ENCODE measurements around the gene ZNF658. TPM values are rescaled to one million over a fixed set of nuclear protein-coding genes. Genes with fewer than 3 reads are reported as not detected.
"Not testable (repeated sequence)": the region's sequence is repeated elsewhere in the genome, so short reads cannot be mapped to it uniquely, and the experiment has no call there.

ZNF658 gene
- total RNA-seq = 1 to 10 TPM; 2.1 to 2.8 TPM

- DNase-seq (peak; percentile 81), ATAC-seq (peak; percentile 94)
- CTCF ChIA-PET; intact Hi-C loops (cut with DNase I, micrococcal nuclease); H3K27me3 Mint-ChIP-seq; H3K4me1 Mint-ChIP-seq; H3K9me3 Mint-ChIP-seq (ENCODE audit: low read depth); H3K36me3 Mint-ChIP-seq (ENCODE audit: low read depth); POLR2A ChIA-PET: not testable (repeated sequence)
- Mint-ChIP-seq H3K27ac (peak within 1 kb of the TSS; percentile 79), H3K4me3 (peak within 1 kb of the TSS; percentile 83)
These were observed at the start of gene ZNF658 for GRCh38 chr9:66900490-66901131. Gene ZNF658, plus strand, starts transcription at chr9:66900725. Its CDS starts 2,837 bp downstream, at chr9:66903562.

GRCh38 chr9:66861732-66862131 is 38.8 kb upstream of the ZNF658 start:
- H3K4me1 Mint-ChIP-seq; H3K27ac Mint-ChIP-seq; DNase-seq; H3K9me3 Mint-ChIP-seq (ENCODE audit: low read depth); POLR2A ChIA-PET; ATAC-seq; CTCF ChIA-PET; intact Hi-C loops (cut with DNase I, micrococcal nuclease); H3K27me3 Mint-ChIP-seq; H3K4me3 Mint-ChIP-seq; H3K36me3 Mint-ChIP-seq (ENCODE audit: low read depth): not testable (repeated sequence)

GRCh38 chr9:66868660-66869059 is 31.9 kb upstream of the ZNF658 start:
- H3K9me3 Mint-ChIP-seq (ENCODE audit: low read depth); H3K27me3 Mint-ChIP-seq; H3K36me3 Mint-ChIP-seq (ENCODE audit: low read depth); H3K4me3 Mint-ChIP-seq; CTCF ChIA-PET; intact Hi-C loops (cut with DNase I, micrococcal nuclease); H3K27ac Mint-ChIP-seq; H3K4me1 Mint-ChIP-seq; ATAC-seq; POLR2A ChIA-PET; DNase-seq: not testable (repeated sequence)

GRCh38 chr9:66880605-66881004 is 19.9 kb upstream of the ZNF658 start:
- DNase-seq; H3K27me3 Mint-ChIP-seq; H3K36me3 Mint-ChIP-seq (ENCODE audit: low read depth); ATAC-seq; H3K9me3 Mint-ChIP-seq (ENCODE audit: low read depth); H3K4me3 Mint-ChIP-seq; CTCF ChIA-PET; H3K4me1 Mint-ChIP-seq; intact Hi-C loops (cut with DNase I, micrococcal nuclease); H3K27ac Mint-ChIP-seq; POLR2A ChIA-PET: not testable (repeated sequence)

- POLR2A ChIA-PET; H3K4me3 Mint-ChIP-seq; H3K9me3 Mint-ChIP-seq (ENCODE audit: low read depth); DNase-seq; H3K27me3 Mint-ChIP-seq; intact Hi-C loops (cut with DNase I, micrococcal nuclease); H3K36me3 Mint-ChIP-seq (ENCODE audit: low read depth); ATAC-seq; CTCF ChIA-PET; H3K27ac Mint-ChIP-seq; H3K4me1 Mint-ChIP-seq: not testable (repeated sequence)
These were observed 18.7 kb upstream of the ZNF658 start for GRCh38 chr9:66881847-66882246.

- H3K27me3 Mint-ChIP-seq; H3K4me3 Mint-ChIP-seq; DNase-seq; H3K4me1 Mint-ChIP-seq; intact Hi-C loops (cut with DNase I, micrococcal nuclease); H3K36me3 Mint-ChIP-seq (ENCODE audit: low read depth); CTCF ChIA-PET; H3K27ac Mint-ChIP-seq; H3K9me3 Mint-ChIP-seq (ENCODE audit: low read depth); POLR2A ChIA-PET; ATAC-seq: not testable (repeated sequence)
These were observed 10.2 kb upstream of the ZNF658 start for GRCh38 chr9:66890334-66890733.

GRCh38 chr9:66901141-66901540 is 616 bp downstream of the ZNF658 start:
- H3K36me3 Mint-ChIP-seq (ENCODE audit: low read depth); intact Hi-C loops (cut with DNase I, micrococcal nuclease); DNase-seq; POLR2A ChIA-PET; ATAC-seq; H3K27ac Mint-ChIP-seq; H3K4me1 Mint-ChIP-seq; H3K27me3 Mint-ChIP-seq; H3K9me3 Mint-ChIP-seq (ENCODE audit: low read depth); CTCF ChIA-PET: not testable (repeated sequence)
- H3K4me3 Mint-ChIP-seq = peak overlapping the region; percentile 83

- intact Hi-C loops (cut with DNase I, micrococcal nuclease); H3K27me3 Mint-ChIP-seq; H3K4me3 Mint-ChIP-seq; H3K27ac Mint-ChIP-seq; H3K4me1 Mint-ChIP-seq; CTCF ChIA-PET; H3K9me3 Mint-ChIP-seq (ENCODE audit: low read depth); DNase-seq; POLR2A ChIA-PET; ATAC-seq: not testable (repeated sequence)
- peaks cover 16% of the 10 kb centered on the region for H3K36me3 Mint-ChIP-seq (ENCODE audit: low read depth)
These were observed 9.0 kb downstream of the ZNF658 start for GRCh38 chr9:66909560-66909959.

- H3K36me3 Mint-ChIP-seq (ENCODE audit: low read depth); DNase-seq; ATAC-seq; H3K27ac Mint-ChIP-seq; H3K4me1 Mint-ChIP-seq; POLR2A ChIA-PET; H3K27me3 Mint-ChIP-seq; H3K4me3 Mint-ChIP-seq; H3K9me3 Mint-ChIP-seq (ENCODE audit: low read depth); intact Hi-C loops (cut with DNase I, micrococcal nuclease); CTCF ChIA-PET: not testable (repeated sequence)
These were observed 19.5 kb downstream of the ZNF658 start for GRCh38 chr9:66920072-66920471.

- POLR2A ChIA-PET; CTCF ChIA-PET; H3K9me3 Mint-ChIP-seq (ENCODE audit: low read depth); DNase-seq; H3K36me3 Mint-ChIP-seq (ENCODE audit: low read depth); H3K27me3 Mint-ChIP-seq; H3K27ac Mint-ChIP-seq; intact Hi-C loops (cut with DNase I, micrococcal nuclease); ATAC-seq; H3K4me3 Mint-ChIP-seq; H3K4me1 Mint-ChIP-seq: not testable (repeated sequence)
These were observed 35.8 kb downstream of the ZNF658 start for GRCh38 chr9:66936194-66936870.

GRCh38 chr9:66937662-66938061 is 37.1 kb downstream of the ZNF658 start:
- intact Hi-C loops (cut with DNase I, micrococcal nuclease); ATAC-seq: not testable (repeated sequence)

GRCh38 chr9:66938322-66938721 is 37.8 kb downstream of the ZNF658 start:
- POLR2A ChIA-PET; ATAC-seq; CTCF ChIA-PET; H3K27ac Mint-ChIP-seq; H3K27me3 Mint-ChIP-seq; DNase-seq; H3K4me1 Mint-ChIP-seq; intact Hi-C loops (cut with DNase I, micrococcal nuclease); H3K9me3 Mint-ChIP-seq (ENCODE audit: low read depth); H3K4me3 Mint-ChIP-seq; H3K36me3 Mint-ChIP-seq (ENCODE audit: low read depth): not testable (repeated sequence)

More at GRCh38 chr9:66937662-66938061, 37.1 kb downstream of the ZNF658 start:
- H3K27me3 Mint-ChIP-seq; DNase-seq; H3K27ac Mint-ChIP-seq; POLR2A ChIA-PET; CTCF ChIA-PET; H3K9me3 Mint-ChIP-seq (ENCODE audit: low read depth); H3K4me1 Mint-ChIP-seq; H3K36me3 Mint-ChIP-seq (ENCODE audit: low read depth); H3K4me3 Mint-ChIP-seq: not testable (repeated sequence)

Data from activated CD4-positive, alpha-beta T cell treated with anti-CD3 and anti-CD28 coated beads for 36 hours (primary cell).